Lower lobe of right lung (tissue), 2 donors: ENCODE measurements around the gene ZNF628. TPM values are rescaled to one million over a fixed set of nuclear protein-coding genes. Genes with fewer than 3 reads are reported as not detected.
A peak's percentile ranks its signal among the peaks of the same experiment; 100 is the strongest.

Experiments
- ATAC-seq, 2 donors: fragments of 200-7000 bp; cut with Tn5 transposase; one replicate each; pipeline ENCODE4 v1.9.1; 2020 to 2022; ENCODE audit warnings: mild to moderate bottlenecking in 2 of 2, moderate library complexity in 2 of 2
- DNase-seq: peaks from one replicate; pipeline ENCODE4 v3.0.0-alpha.2; 2020
- H3K27ac ChIP-seq: fragments of 200-600 bp; one replicate; pipeline ENCODE4 v1.8.0; 2022
- H3K27me3 ChIP-seq: fragments of 200-600 bp; one replicate; pipeline ENCODE4 v1.8.0; 2022; ENCODE audit warnings: low read depth
- H3K36me3 ChIP-seq: fragments of 200-600 bp; one replicate; pipeline ENCODE4 v1.8.0; 2022; ENCODE audit warnings: mild to moderate bottlenecking
- H3K4me1 ChIP-seq: fragments of 200-600 bp; one replicate; pipeline ENCODE4 v1.8.0; 2022
- H3K4me3 ChIP-seq: fragments of 200-600 bp; one replicate; pipeline ENCODE4 v1.8.0; 2022; ENCODE audit warnings: mild to moderate bottlenecking
- H3K9me3 ChIP-seq: fragments of 200-600 bp; one replicate; pipeline ENCODE4 v1.8.0; 2022
- CTCF ChIP-seq: fragments of 200-600 bp; IDR thresholded peaks from one replicate; pipeline ENCODE4 v1.8.0; 2022; ENCODE audit warnings: antibody characterized with exemption, mild to moderate bottlenecking
- intact Hi-C: fragments of 100-400 bp; cut with DNase I; formaldehyde crosslinking; loops from one replicate; pipeline ENCODE4 v1.11.0; 2022
- total RNA-seq: library from RNA; stranded (reverse); fragmentation: NEBNext Ultra II Directional; extraction: Animal tissue kit (Norgen Biotek cat#: 25700); gene quantifications from one replicate; pipeline ENCODE4 v1.2.1, GENCODE V29; 2021
- donor health status: DM: no; HTN: yes; CAD: no; lungs with severe emphysema.

Gene ZNF628
- total RNA-seq, 1 donor from 2014 or later: 7.1 TPM

DNA sequence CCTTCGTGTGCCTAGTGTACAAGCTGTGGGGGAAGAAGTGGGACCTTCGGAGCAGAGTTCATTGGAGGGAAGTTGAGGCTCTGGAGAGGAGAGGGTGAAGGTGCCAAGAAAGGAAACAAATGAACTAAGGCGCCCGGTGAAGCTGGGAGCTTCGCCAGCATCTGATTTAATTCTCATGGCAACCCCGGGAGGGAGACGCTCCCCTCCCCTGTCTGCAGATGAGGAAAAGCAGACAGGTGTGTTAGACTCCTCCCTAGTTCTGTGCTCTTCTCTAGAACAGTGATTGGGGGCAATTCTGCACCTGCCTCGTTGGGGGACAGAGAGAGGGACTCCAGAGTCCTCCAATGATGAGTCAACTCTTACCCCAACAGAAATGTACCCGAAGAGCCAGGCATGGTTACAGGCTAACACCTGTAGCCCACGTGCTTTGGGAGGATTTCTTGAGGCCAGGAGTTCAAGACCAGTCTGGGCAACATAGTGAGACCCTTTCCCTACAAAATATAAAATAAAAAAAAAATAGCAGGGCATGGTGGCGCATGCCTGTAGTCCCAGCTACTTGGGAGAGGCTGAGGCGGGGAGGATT, 16.0 kb downstream of the ZNF628 start:
- Histone ChIP-seq H3K36me3 (no peaks in the 10 kb centered on the region), H3K27ac (no peak overlapping the region), H3K4me3 (no peak overlapping the region), H3K4me1 (peaks cover 11% of the 10 kb centered on the region), H3K9me3 (no peaks in the 10 kb centered on the region), H3K27me3 (peaks cover 17% of the 10 kb centered on the region)
- intact Hi-C loops: no loop called here
- DNase-seq: no peak
- no peak for ATAC-seq
- TF ChIP-seq CTCF: no peak

- Histone ChIP-seq H3K4me1 (peaks cover 5% of the 10 kb centered on the region), H3K4me3 (peak overlapping the region; percentile 37)
Observed at GRCh38 chr19:55493052-55493644, 16.7 kb downstream of the ZNF628 start.

GRCh38 chr19:55493645-55494171, 17.3 kb downstream of the ZNF628 start:
- Histone ChIP-seq H3K4me3 (peak overlapping the region; percentile 37), H3K9me3 (no peaks in the 10 kb centered on the region), H3K36me3 (no peaks in the 10 kb centered on the region), H3K4me1 (peaks cover 5% of the 10 kb centered on the region), H3K27me3 (peaks cover 17% of the 10 kb centered on the region), H3K27ac (peak overlapping the region; percentile 58)
- ATAC-seq (peak in 1 of 2 donors; percentile 5), DNase-seq (no peak)
- intact Hi-C loops: no loop called here
- no peak for TF ChIP-seq CTCF

More at GRCh38 chr19:55493052-55493644, 16.7 kb downstream of the ZNF628 start:
- Histone ChIP-seq H3K9me3 (no peaks in the 10 kb centered on the region), H3K36me3 (no peaks in the 10 kb centered on the region), H3K27me3 (peaks cover 17% of the 10 kb centered on the region), H3K27ac (peak overlapping the region; percentile 58)
- no peak for TF ChIP-seq CTCF
- intact Hi-C loops: no loop called here
- ATAC-seq (no peak), DNase-seq (no peak)

- DNase-seq: peak; percentile 44
- peak overlapping the region; percentile 37 for H3K4me3 ChIP-seq
Observed at GRCh38 chr19:55494172-55494761, 17.9 kb downstream of the ZNF628 start.

More at GRCh38 chr19:55494172-55494761, 17.9 kb downstream of the ZNF628 start:
- peak; percentile 35 to 37 for ATAC-seq
- no peaks in the 10 kb centered on the region for H3K36me3 ChIP-seq
- peak overlapping the region; percentile 58 for H3K27ac ChIP-seq
- peaks cover 5% of the 10 kb centered on the region for H3K4me1 ChIP-seq
- intact Hi-C loops: no loop called here
- TF ChIP-seq CTCF: no peak
- H3K27me3 ChIP-seq: peaks cover 15% of the 10 kb centered on the region
- no peaks in the 10 kb centered on the region for H3K9me3 ChIP-seq
